Left cardiac atrium (tissue), 4 donors: ENCODE data around the gene CAMK2N1. TPM values are rescaled to one million over a fixed set of nuclear protein-coding genes. Genes with fewer than 3 reads are reported as not detected.

Experiments used
- ATAC-seq, 2 donors: fragments of 200-7000 bp; cut with Tn5 transposase; one replicate each; pipeline ENCODE4 v1.9.1; 2020; ENCODE audit warnings: mild to moderate bottlenecking in 2 of 2, moderate library complexity in 2 of 2
- DNase-seq: peaks from one replicate; pipeline ENCODE4 v3.0.0-alpha.2; 2020
- intact Hi-C, 2 donors: fragments of 100-400 bp; cut with DNase I; formaldehyde crosslinking; loops; one replicate each; pipeline versions ENCODE4 v1.14.1 to v1.15.1; 2022 to 2023
- total RNA-seq, 2 donors: library from RNA; stranded (reverse); fragmentation: NEBNext Ultra II Directional; extraction: Animal tissue kit (Norgen Biotek cat#: 25700); gene quantifications; one replicate each; pipeline ENCODE4 v1.2.1, GENCODE V29; 2021
- donor health status: DM: no; HTN: yes; CAD: no.
- donor health status: DM: no; HTN: yes; CAD: no; lungs with severe emphysema.
- donor health status: DM: yes; HTN: yes; CAD: no.
- donor health status: Dilated cardiomyopathy.

The CAMK2N1 gene
- total RNA-seq, 2 donors from 2014 or later, result 19.4 to 25.3 TPM

- intact Hi-C loops, result loop anchor here in 1 of 2 donors (10.0 kb wide), 1 partner anchor 558 kb away; the partner anchor contains the start of gene PLA2G2E
- DNase-seq (no peak), ATAC-seq (no peak)
Measured at GRCh38 chr1:20483098-20483832, 2.7 kb downstream of the CAMK2N1 start.

DNA sequence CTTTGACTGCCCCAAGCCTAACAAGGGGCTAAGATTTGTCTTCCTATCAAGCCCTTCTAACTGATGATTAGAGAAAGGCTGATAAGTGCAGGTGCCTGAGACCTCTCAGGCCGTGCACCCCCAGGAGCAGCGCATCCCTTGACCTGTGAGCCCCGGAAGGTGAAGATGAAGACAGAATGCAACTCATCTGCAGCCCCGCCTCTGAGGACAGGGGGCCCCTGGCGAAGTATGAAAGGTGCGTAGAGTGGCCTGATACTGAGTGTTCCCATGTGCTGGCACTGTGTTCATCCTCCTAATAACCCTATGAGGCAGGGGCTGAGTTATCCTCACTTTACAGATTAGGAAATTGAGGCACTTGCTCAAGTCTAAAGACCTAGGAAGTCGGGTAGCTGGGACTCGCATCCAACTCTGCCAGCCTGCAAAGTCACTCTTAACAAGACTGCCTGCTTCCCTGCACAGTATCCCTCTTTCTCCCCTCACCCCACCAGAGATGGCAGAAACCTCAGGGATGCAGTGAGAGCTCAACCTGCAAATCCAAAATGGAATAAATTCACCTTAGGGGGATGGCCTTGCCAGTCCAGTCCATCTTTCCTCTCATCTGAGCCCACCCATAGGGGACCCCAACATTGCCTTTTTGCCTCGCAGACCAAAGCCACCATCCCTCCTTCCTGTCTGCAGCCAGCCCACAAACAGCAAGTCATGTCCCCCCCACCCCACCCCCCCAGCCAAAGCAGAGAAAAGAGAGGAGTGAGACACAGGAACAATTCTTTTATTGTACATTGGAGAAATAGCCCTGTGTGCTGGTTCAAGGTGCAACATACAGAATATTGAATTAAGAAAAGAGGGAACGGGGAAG, 4.1 kb downstream of the CAMK2N1 start:
- no peak for ATAC-seq
- intact Hi-C loops, result loop anchor here in 1 of 2 donors (10.0 kb wide), 1 partner anchor 557 kb away; the partner anchor contains the start of gene PLA2G2E
- DNase-seq, result no peak

DNA sequence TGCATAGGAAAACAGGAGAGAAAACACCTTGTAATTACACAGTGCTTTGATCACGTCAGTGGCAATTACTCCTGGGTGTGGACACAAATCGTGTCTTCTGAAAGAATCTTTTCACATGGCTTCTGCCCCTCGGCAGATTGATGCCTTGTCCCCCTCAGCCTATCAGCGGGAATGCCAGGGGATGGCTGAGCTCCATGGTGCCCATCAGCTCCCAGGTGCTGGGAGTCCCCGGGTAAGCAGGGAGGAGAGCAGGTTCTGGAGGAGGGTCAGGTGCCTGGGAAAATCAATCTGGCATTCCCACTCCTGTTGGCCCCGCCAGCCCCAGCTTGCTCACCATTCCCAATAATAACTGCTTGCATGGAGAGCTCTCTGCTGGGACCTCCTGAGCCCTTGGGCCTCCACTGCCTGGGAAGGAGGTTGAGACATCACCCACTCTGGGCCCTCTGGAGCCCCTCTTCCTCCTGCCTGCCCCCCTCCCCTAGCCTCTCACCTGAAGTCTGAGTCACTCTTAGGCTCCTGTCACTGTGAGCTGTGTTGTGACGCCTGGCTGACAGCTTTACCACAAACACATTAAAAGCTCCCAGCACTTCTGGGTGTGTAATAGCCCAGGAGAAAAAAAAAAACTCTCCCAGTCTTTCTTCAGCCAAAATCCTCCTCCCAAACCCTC, 4.9 kb downstream of the CAMK2N1 start:
- intact Hi-C loops, result loop anchor here in 1 of 2 donors (10.0 kb wide), 1 partner anchor 556 kb away; the partner anchor contains the start of gene PLA2G2E
- ATAC-seq (no peak), DNase-seq (no peak)

DNA sequence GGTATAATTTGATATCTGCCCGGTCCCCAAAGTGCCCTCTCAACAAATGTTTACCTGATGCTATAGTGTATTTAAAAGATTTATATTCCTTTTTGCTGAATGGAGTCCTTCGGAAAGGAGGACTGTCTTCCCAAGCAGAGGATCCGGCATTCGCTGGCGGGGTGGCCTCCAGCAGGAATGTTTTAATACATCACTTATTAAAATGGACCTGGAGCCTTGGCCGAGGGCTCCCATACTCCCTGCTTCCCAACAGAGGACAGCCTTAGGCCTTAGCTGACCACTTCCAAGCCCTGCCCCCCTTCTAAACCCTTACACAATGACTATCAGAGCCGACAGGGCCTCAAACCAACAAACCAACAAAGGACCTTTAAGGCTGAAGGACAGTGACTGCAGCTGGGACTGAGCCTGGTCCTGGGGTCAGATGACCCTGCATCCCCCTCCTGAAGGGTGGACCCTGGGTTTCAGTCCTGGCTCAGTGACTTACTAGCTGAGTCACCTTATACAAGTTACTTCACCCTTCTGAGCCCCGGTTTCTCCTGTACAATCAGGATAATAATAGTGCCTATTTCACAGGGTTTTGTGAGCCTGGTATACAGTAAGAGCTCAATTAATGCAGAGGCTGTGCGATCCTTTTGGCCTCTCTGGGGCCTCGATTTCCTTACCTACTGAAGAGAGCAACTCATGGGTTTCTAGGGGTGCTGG, 5.6 kb downstream of the CAMK2N1 start:
- intact Hi-C loops, result loop anchor here in 1 of 2 donors (10.0 kb wide), 1 partner anchor 556 kb away; the partner anchor contains the start of gene PLA2G2E
- no peak for DNase-seq
- no peak for ATAC-seq

DNA sequence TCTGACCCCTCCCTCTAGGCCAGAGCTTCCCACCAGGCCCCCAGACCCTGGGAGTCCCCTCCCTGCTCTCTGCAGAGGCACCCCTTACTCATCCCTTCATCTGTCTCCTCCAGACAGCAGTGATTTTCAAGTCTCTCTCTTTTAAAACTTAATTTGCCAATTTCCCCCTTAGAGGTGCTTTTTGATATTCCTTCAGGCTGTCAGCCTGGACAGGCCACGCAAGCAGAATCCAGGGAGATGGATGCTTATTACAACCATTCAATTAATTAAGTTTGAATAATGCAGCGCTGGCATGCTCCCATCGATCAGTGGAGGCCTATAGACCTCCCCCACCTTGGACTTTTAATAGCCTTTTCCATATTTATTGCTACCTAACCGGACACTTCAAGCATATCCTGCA, 6.2 kb downstream of the CAMK2N1 start:
- intact Hi-C loops, result loop anchor here in 1 of 2 donors (10.0 kb wide), 1 partner anchor 555 kb away; the partner anchor contains the start of gene PLA2G2E
- DNase-seq (no peak), ATAC-seq (no peak)

- intact Hi-C loops, result no loop called here
- ATAC-seq, result no peak
- DNase-seq, result no peak
Measured at GRCh38 chr1:20478057-20478635, 7.9 kb downstream of the CAMK2N1 start.

DNA sequence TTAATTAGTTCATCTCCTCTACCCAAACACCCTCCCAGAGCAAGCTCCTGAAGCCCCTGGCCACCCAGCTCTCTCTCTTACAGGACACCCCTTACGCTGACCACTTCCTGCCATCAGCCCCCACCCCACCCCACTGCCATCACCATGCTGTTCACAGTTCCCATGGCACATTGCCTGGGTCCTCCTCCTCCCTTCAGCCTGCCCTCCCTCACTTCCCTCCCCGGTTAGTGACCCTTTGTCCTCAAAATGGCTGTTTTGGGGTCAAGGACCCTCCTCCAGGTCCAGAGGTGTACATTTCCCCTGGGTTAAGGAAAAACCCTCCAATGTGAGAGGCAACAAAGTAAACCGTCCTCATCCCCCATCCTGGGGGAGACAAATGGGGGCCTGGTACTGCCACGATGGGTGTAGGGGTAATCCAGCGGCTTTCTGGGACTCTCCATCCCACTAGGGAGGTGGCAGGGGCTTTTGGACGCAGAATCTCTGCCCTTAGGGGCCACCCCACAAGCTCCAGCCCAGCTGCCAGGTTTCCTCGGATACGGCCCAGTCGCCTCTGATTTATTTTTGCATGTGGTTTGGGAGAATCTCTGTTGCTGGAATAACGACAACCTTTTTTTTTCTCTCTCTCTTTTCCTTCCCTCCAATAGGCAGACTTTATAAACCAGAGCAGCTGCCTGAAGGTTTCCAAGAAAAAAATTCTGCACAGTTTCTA, 8.5 kb downstream of the CAMK2N1 start:
- ATAC-seq, result no peak
- intact Hi-C loops, result no loop called here
- no peak for DNase-seq

DNA sequence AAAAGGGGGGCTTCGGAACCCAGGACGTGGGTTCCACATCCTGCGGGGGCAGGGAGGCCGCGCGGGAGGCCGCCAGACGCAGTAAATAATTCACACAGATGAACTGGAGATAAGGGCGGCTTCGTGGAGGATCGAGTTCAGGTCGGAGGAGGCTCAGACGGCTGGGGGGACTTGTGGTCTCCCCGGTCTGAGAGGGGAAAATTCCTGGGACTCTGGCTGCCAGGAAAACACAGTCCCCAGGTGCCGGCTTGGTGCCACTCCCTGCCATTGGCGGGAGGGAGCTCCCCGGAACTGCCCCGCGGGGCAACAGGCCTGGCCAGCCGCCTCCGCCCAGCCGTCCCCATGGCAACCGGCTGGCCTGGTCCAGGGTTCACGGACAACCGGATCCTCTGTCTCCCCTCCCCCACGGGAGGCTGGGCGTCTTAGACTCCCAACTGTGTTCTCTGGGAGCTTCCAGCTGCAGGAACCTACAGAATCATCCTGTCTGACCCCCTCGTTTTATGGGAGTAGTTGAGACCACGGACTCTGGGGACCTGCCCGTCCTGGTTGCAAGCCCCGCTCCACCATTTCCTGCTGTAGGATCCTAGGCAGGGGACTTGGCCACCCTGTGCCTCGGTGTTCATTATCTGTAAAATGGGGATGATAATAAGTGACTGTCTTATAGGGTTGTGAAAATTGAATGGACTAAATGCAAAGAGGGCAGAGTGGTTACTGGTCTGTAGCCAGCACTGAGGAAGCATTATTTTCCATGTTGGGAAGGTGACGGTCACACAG, 9.6 kb downstream of the CAMK2N1 start:
- intact Hi-C loops, result no loop called here
- ATAC-seq, result peak; percentile 39 to 59
- DNase-seq, result peak; percentile 53

DNA sequence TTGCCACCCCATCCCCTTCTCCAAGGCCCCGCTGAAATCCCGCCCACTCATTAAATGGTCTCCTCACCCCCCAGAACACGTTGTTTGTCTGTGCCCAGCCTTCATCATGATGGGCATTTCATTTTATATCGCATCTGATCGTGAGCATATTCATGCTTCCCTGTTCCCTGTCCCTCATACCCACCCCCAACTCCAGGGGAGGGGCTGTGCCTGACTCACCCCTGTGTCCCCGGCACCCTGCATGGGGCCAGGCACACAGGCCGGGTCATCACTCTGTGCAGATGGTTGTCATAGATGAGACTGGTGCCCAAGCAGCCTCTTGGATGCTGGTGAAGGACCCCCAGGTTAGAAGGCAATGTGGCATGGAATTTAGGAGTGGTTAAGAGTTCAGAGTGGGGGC, 11.0 kb downstream of the CAMK2N1 start:
- intact Hi-C loops, result no loop called here
- ATAC-seq (no peak), DNase-seq (no peak)

- intact Hi-C loops, result no loop called here
- DNase-seq (no peak), ATAC-seq (no peak)
Measured at GRCh38 chr1:20474333-20474975, 11.6 kb downstream of the CAMK2N1 start.

GRCh38 chr1:20473894-20474293, 12.1 kb downstream of the CAMK2N1 start:
- DNase-seq (no peak), ATAC-seq (no peak)
- intact Hi-C loops, result no loop called here

- intact Hi-C loops, result no loop called here
- ATAC-seq, result peak; percentile 65 to 75
- DNase-seq, result peak; percentile 78
Measured at GRCh38 chr1:20472860-20473711, 12.9 kb downstream of the CAMK2N1 start.

- no peak for DNase-seq
- intact Hi-C loops, result no loop called here
- no peak for ATAC-seq
Measured at GRCh38 chr1:20472121-20472520, 13.9 kb downstream of the CAMK2N1 start.

- intact Hi-C loops, result no loop called here
- ATAC-seq (peak; percentile 58 to 74), DNase-seq (no peak)
Measured at GRCh38 chr1:20470194-20470593, 15.8 kb downstream of the CAMK2N1 start.

DNA sequence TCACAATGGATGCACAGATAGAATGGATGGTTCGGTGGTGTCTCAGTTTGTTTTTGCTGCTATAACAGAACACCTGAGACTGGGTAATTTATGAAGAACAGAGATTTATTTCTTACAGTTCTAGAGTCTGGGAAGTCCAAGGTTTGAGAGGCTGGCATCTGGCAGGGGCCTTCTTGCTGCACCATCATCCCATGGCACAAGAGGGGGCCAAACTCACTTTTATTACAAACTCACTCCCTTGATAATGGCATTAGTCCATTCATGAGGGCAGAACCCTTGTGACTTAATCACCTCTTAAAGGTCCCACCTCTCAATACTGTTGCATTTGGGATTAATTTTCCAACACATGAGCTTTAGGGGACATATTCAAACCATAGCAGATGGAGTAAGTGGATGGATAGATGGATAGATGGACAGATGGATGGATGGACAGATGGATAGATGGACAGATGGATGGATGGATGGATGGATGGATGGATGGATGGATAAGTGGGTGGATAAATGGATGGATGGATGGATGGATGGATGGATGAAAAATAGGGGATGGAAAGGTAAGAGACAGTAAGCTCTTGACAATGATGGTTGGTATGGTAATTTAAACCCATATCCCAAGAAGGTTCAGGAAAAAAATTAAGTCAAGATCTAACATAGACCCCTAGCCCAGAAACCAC, 16.5 kb downstream of the CAMK2N1 start:
- intact Hi-C loops, result no loop called here
- no peak for DNase-seq
- ATAC-seq, result no peak
